COLO668 (cell line): Measurements from ENCODE around the gene DNAAF2.
"Not testable (repeated sequence)": the region's sequence is repeated elsewhere in the genome, so short reads cannot be mapped to it uniquely, and the experiment has no call there.

Source experiments
- DNase-seq: peaks from one replicate; lab custom pipeline; 2025; ENCODE audit not compliant: unreplicated experiment; lab: John Stamatoyannopoulos, UW

The DNAAF2 gene

DNA sequence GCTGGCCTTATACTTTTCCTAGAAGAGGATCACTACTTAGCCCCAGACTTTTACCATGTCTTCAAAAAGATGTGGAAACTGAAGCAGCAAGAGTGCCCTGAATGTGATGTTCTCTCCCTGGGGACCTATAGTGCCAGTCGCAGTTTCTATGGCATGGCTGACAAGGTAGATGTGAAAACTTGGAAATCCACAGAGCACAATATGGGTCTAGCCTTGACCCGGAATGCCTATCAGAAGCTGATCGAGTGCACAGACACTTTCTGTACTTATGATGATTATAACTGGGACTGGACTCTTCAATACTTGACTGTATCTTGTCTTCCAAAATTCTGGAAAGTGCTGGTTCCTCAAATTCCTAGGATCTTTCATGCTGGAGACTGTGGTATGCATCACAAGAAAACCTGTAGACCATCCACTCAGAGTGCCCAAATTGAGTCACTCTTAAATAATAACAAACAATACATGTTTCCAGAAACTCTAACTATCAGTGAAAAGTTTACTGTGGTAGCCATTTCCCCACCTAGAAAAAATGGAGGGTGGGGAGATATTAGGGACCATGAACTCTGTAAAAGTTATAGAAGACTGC lies 12.9 kb downstream of the DNAAF2 start:
- DNase-seq = no peak

- peak; percentile 89 for DNase-seq
Observed at GRCh38 chr14:49621114-49621881, 13.7 kb downstream of the DNAAF2 start.

GRCh38 chr14:49620182-49621113 lies 14.6 kb downstream of the DNAAF2 start, which contains the start of the genes MGAT2 and RPL36AL:
Gene MGAT2, plus strand, starts transcription at chr14:49620799. Its CDS starts 470 bp downstream, at chr14:49621269.
Gene RPL36AL, minus strand, starts transcription at chr14:49620626. Its CDS starts 1,522 bp downstream, at chr14:49619104.
- peak; percentile 99 for DNase-seq

DNA sequence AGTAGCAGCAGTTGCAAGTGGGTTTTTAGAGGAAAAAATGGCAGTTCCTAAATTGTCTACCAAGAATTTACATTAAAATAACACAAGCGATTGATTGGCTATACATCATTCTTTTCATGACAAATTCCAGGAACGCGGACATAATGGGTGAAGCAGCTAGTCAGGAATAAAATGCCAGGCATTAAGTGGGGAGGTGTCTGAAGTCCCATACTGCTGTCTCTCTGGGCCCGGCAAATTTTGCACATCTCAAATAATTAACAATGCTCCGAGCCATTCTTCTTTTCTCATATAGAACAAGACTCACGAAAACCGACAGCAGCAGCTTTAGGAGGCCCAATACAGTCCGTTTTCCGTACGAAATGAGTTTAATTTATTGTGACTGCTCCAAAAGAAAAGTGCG lies 15.3 kb downstream of the DNAAF2 start:
- DNase-seq = no peak

DNA sequence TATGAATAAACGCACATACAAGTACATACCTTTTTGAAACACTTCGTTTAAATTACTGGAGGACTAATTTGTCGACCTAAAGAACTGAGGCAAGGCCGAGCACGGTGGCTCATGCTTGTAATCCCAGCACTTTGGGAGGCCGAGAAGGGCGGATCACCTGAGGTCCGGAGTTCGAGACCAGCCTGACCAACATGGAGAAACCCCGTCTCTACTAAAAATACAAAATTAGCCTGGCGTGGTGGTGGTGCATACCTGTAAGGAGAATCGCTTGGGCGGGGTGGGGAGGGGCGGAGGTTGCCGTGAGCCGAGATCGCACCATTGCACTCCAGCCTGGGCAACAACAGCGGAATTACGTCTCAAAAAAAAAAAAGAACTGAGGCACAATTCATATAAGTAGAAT lies 15.8 kb downstream of the DNAAF2 start:
- not testable (repeated sequence) for DNase-seq

GRCh38 chr14:49617852-49618519 lies 17.1 kb downstream of the DNAAF2 start:
- DNase-seq = no peak

- DNase-seq = no peak
Observed at GRCh38 chr14:49615776-49616175, 19.3 kb downstream of the DNAAF2 start.

GRCh38 chr14:49614196-49614595 lies 20.8 kb downstream of the DNAAF2 start:
- DNase-seq = no peak

DNA sequence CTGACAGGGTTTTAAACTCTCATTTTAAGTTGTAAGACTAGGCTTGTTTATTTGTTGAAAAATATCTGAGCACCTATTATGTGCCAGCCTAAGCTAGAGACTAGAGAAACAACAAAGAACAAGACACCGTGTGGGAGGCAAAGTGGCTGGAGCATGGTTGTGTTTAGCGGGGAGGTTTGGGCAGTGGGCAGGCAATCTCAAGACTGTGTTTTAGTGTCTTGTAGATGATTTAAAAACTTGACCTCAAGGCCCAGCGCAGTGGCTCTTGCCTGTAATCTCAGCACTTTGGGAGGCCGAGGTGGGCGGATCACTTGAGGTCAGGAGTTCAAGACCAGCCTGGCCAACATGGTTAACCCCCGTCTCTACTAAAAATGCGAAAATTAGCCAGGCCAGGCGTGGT lies 22.4 kb downstream of the DNAAF2 start:
- no peak for DNase-seq

GRCh38 chr14:49612251-49612650 lies 22.8 kb downstream of the DNAAF2 start:
- no peak for DNase-seq

DNA sequence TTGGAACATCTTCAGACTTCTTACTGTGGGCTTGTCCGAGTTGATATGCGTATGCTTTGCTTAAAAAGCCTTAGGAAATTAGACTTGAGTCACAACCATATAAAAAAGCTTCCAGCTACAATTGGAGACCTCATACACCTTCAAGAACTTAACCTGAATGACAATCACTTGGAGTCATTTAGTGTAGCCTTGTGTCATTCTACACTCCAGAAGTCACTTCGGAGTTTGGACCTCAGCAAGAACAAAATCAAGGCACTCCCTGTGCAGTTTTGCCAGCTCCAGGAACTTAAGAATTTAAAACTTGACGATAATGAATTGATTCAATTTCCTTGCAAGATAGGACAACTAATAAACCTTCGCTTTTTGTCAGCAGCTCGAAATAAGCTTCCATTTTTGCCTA lies 27.5 kb downstream of the DNAAF2 start:
- no peak for DNase-seq

GRCh38 chr14:49598485-49599300 lies 36.4 kb downstream of the DNAAF2 start, which contains the start of gene LRR1:
Gene LRR1, plus strand, starts transcription at chr14:49598940. Its CDS starts 81 bp downstream, at chr14:49599021.
- peak; percentile 93 for DNase-seq

DNA sequence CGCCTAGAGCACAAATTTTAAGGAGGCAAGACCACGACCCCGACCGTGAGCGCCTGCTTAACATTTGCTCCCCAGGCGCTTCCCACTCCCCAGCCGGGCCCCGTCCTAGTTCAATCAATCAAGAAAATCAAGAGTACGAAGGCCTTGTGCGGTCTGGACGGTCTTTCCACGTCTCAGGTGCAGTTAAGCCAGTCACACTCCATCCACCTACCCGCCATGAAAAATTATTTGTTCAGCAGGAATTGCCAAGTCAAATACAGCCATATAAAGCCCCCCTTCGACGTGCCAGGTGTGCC lies 36.9 kb downstream of the DNAAF2 start:
- DNase-seq = peak; percentile 68

DNA sequence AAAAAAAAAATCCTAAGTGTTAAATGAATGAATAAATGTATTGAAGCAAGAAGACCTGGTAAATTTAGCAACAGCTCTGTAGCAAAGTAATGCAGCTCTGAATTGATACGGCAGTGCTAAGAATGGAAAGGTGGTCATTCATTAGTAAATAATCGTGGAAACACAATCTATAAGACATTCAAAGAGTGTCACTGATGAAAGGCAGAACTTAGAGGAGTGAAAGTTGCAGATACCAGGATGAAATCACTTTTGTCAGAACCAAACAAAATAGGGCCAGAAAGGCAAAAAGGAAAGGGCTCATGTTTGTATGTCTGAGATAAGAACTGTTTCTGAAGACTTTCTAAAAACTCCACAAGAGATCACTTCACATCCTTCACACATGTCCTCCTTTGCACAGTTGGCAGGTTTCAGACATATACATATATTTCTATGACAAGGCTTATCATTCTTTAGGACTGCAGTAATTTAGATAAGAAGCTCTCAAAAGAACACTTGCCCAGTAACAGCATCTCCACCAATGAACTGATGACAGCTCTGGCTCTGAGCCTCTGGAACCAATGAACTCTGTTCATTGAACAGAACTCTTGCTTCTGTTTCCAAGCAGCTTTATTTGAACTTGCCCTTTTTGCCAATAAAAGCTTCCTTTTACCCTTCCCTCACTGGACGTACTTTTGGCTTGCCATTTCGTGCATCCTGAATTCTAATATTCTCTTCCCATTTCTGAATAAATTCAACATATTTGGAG lies 40.5 kb downstream of the DNAAF2 start:
- no peak for DNase-seq

GRCh38 chr14:49593016-49593415 lies 42.0 kb downstream of the DNAAF2 start:
- DNase-seq = no peak

- DNase-seq = no peak
Observed at GRCh38 chr14:49589387-49589786, 45.7 kb downstream of the DNAAF2 start.

DNA sequence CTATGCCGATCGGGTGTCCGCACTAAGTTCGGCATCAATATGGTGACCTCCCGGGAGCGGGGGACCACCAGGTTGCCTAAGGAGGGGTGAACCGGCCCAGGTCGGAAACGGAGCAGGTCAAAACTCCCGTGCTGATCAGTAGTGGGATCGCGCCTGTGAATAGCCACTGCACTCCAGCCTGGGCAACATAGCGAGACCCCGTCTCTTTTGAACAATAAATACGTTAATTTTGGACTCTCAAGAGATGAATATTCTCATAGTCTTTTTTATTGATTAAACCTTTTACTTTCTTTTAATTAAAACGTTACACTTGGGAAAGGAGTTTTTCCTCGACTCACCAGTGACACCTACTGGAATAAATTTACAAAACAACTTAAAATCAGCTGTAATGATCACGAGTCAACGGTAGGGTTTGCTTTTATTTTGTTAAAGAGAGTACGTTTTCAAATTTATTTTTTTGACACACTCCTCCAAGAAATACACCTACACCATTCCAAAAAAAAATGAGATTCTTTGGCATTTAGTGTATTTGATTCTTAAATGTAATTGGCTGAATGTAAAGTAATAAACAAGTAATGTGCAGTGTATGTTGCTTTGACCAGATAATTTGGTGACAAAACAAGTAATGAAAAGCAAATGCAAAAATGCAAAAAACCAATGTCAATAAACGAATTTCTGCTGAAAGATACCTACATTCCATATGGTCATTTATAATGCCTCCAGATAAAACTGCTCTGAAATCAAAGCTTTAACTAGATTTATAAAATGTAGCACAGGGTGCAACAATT lies 48.2 kb downstream of the DNAAF2 start:
- DNase-seq = peak; percentile 39

GRCh38 chr14:49585803-49586672 lies 49.0 kb downstream of the DNAAF2 start, which contains the start of gene RPS29:
Gene RPS29, minus strand, starts transcription at chr14:49586380. Its CDS starts 34 bp downstream, at chr14:49586346.
- peak; percentile 98 for DNase-seq
